ENCODE data around the gene TSPAN7. TPM values are rescaled to one million over a fixed set of nuclear protein-coding genes. Genes with fewer than 3 reads are reported as not detected.

Gene TSPAN7
- total RNA-seq, 1 experiment from 2014 or later: 3.5 TPM

DNA sequence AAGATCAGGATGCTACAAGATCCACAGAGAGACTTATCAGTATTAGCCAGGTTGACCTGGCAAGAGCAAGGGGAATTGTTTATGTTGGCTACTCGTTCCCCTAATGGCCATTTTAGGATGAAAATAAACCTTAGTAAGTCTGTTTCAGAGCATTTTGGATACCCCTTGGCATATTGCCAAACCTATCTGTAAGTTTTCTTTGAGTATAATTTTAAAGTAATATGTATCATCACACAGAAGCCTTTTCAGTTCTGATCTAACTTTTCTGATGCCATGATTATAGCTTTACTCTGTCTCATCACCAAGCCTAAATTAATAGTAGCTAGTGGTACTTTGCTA is 99.7 kb downstream of the TSPAN7 start:
- H2AK5ac ChIP-seq (ENCODE audit: insufficient read length, low read length): no peak overlapping the region
- no peak overlapping the region for H2BK15ac ChIP-seq (ENCODE audit: low read depth, low read length)
- DNase-seq: no peak
- no peak overlapping the region for H3K14ac ChIP-seq (ENCODE audit: insufficient read depth, low read length)
- H2BK120ac ChIP-seq (ENCODE audit: low read depth, low read length, poor library complexity, severe bottlenecking): no peak overlapping the region
- WGBS (ENCODE audit: extremely low coverage, insufficient read length, low lambda C conversion rate): no CpG with 5 or more reads among the region's 1 CpG
- no peak overlapping the region for H3K27ac ChIP-seq (ENCODE audit: insufficient read length, low read depth, low read length)
- no peak overlapping the region for H3K4me3 Mint-ChIP-seq
- H3K27me3 ChIP-seq (ENCODE audit: insufficient read depth, low read length): no peaks in the 10 kb centered on the region
- H2BK20ac ChIP-seq (ENCODE audit: low read depth, low read length, poor library complexity, severe bottlenecking): no peak overlapping the region
- no peaks in the 10 kb centered on the region for H3K79me2 ChIP-seq (ENCODE audit: insufficient read depth, low read length)
- H4K91ac ChIP-seq (ENCODE audit: insufficient read length, low read depth, low read length): no peak overlapping the region
- no peak overlapping the region for H2BK5ac ChIP-seq (ENCODE audit: insufficient read length, low read length)
- no peaks in the 10 kb centered on the region for H3K23me2 ChIP-seq (ENCODE audit: insufficient read length, low read depth, low read length, poor library complexity, severe bottlenecking)
- TF ChIP-seq, protein P1, sequence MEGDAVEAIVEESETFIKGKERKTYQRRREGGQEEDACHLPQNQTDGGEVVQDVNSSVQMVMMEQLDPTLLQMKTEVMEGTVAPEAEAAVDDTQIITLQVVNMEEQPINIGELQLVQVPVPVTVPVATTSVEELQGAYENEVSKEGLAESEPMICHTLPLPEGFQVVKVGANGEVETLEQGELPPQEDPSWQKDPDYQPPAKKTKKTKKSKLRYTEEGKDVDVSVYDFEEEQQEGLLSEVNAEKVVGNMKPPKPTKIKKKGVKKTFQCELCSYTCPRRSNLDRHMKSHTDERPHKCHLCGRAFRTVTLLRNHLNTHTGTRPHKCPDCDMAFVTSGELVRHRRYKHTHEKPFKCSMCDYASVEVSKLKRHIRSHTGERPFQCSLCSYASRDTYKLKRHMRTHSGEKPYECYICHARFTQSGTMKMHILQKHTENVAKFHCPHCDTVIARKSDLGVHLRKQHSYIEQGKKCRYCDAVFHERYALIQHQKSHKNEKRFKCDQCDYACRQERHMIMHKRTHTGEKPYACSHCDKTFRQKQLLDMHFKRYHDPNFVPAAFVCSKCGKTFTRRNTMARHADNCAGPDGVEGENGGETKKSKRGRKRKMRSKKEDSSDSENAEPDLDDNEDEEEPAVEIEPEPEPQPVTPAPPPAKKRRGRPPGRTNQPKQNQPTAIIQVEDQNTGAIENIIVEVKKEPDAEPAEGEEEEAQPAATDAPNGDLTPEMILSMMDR (conservative IDR thresholded peaks at IDR 0.05): no peak
- no peak overlapping the region for H3K4ac ChIP-seq (ENCODE audit: low read depth, low read length)
- H3K36me3 Mint-ChIP-seq (ENCODE audit: insufficient read depth in 1 of 3, low read depth in 3 of 3): peaks cover 0 to 2% (median 0%) of the 10 kb centered on the region in 3 experiments; a peak in 2 of 7 replicates
- no peaks in the 10 kb centered on the region for H3K4me1 Mint-ChIP-seq
- no peaks in the 10 kb centered on the region for H3K9me3 ChIP-seq (ENCODE audit: control insufficient read depth, low read depth, low read length)
- H3K18ac ChIP-seq (ENCODE audit: insufficient read length, low read depth, low read length): no peak overlapping the region
- no peak overlapping the region for H2BK12ac ChIP-seq (ENCODE audit: insufficient read length, low read depth, low read length)
- H3K27ac Mint-ChIP-seq: no peak overlapping the region
- H4K5ac ChIP-seq (ENCODE audit: insufficient read length, low read depth, low read length): no peak overlapping the region
- peaks cover 61 to 66% of the 10 kb centered on the region in 2 experiments for H3K9me3 Mint-ChIP-seq
- no peak overlapping the region for H2AFZ ChIP-seq (ENCODE audit: low read length)
- H3T11ph ChIP-seq (ENCODE audit: low read length): no peak overlapping the region
- H3K79me1 ChIP-seq (ENCODE audit: insufficient read depth, low read depth, low read length, poor library complexity, severe bottlenecking): no peaks in the 10 kb centered on the region
- no peaks in the 10 kb centered on the region for H3K4me1 ChIP-seq (ENCODE audit: insufficient read depth, low read length)
- H3K4me2 ChIP-seq (ENCODE audit: insufficient read depth, insufficient read length, low read length): no peak overlapping the region
- no peak overlapping the region for H4K8ac ChIP-seq (replicated peaks; ENCODE audit: insufficient read length, low read depth, low read length)
- no peaks in the 10 kb centered on the region; the same call in 1 of the 2 replicates for H3K27me3 Mint-ChIP-seq (ENCODE audit: low read depth)
- H3K56ac ChIP-seq (ENCODE audit: insufficient read length, low read depth, low read length): no peak overlapping the region
- H4K20me1 ChIP-seq (ENCODE audit: control insufficient read depth, insufficient read depth, insufficient read length): no peaks in the 10 kb centered on the region
- H3K9ac ChIP-seq (ENCODE audit: extremely low read depth, insufficient read length, low read length): no peak overlapping the region
- H3K23ac ChIP-seq (ENCODE audit: insufficient read length, low read depth, low read length): no peak overlapping the region

Measured in H9 (cell line).